ENCODE results near the gene FMNL1.
A peak's percentile ranks its signal among the peaks of the same experiment; 100 is the strongest.

FMNL1 gene

DNA sequence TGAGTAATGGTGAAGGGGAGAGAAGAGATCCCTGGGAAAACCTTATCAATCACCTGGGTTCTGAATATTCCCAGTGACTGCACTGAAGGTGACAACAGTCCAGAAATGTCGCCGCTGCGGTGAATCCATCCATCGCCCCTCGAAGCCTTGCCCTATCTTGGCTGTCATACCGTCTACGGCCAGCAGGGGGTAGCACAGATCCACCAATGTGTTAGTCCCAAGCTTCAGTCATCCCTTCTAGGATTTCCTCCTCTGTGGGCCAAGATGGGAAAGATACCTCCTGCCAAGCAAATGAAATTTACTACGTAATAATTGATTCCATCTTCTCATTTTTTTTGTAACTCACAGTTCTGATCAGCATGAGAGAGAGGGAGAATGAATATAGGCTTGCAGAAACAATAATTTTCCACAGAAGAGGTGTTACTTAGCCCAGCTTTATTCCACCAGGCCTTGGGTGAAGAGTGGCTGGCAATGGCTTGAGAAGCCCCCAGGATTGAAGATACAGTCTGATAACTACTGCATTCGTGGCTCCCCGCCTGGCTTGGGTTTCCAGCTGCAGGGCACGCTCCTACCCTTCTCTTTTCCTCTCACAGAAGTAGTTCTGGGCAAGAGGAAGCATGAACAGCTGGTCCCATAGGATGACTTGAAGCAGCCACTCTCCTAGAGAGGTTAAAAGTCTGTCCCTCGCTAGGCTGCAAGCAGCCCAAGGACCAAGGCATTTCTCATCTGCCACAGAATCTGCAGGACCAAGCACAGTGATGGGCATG lies 2.6 kb upstream of the FMNL1 start:
- Histone ChIP-seq H3K27me3 (replicated peaks; ENCODE audit: control insufficient read depth, insufficient read depth, low read length) (no peaks in the 10 kb centered on the region), H3K4me3 (replicated peaks; ENCODE audit: low read depth, low read length) (no peak overlapping the region), H3K36me3 (ENCODE audit: control insufficient read depth, insufficient read depth, low read length) (peaks cover 2% of the 10 kb centered on the region)
- DNase-seq (ENCODE audit: extremely low read depth, insufficient read length) = peak; percentile 49
- TF ChIP-seq, protein P1, sequence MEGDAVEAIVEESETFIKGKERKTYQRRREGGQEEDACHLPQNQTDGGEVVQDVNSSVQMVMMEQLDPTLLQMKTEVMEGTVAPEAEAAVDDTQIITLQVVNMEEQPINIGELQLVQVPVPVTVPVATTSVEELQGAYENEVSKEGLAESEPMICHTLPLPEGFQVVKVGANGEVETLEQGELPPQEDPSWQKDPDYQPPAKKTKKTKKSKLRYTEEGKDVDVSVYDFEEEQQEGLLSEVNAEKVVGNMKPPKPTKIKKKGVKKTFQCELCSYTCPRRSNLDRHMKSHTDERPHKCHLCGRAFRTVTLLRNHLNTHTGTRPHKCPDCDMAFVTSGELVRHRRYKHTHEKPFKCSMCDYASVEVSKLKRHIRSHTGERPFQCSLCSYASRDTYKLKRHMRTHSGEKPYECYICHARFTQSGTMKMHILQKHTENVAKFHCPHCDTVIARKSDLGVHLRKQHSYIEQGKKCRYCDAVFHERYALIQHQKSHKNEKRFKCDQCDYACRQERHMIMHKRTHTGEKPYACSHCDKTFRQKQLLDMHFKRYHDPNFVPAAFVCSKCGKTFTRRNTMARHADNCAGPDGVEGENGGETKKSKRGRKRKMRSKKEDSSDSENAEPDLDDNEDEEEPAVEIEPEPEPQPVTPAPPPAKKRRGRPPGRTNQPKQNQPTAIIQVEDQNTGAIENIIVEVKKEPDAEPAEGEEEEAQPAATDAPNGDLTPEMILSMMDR (IDR thresholded peaks at IDR 0.05; ENCODE audit: insufficient read depth, low read length, poor library complexity, severe bottlenecking) = peak; percentile 84

DNA sequence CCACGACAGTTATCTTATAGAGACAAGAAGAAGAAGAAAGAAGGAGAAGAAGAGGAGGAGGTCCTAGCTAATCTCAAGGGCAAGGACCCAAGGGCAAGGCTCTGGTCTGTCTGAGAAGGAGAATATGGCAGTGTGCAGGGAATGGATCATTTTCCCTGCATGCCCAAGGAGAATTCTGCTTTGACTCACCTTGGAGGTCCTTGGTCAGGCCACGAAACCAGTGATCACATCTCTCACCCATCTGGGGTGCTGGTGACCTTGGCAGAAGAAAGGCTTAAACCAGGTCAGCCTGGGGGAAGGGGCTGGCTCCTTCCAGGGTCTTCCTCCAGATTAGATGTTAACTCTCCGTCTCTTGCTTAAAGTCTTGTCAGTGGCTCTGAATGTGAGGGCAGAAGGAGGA lies 1.6 kb upstream of the FMNL1 start:
- DNase-seq (ENCODE audit: extremely low read depth, insufficient read length) = no peak
- TF ChIP-seq, protein P1 (IDR thresholded peaks at IDR 0.05; ENCODE audit: insufficient read depth, low read length, poor library complexity, severe bottlenecking) = no peak
- Histone ChIP-seq H3K4me3 (replicated peaks; ENCODE audit: low read depth, low read length) (no peak overlapping the region), H3K27me3 (replicated peaks; ENCODE audit: control insufficient read depth, insufficient read depth, low read length) (no peaks in the 10 kb centered on the region), H3K36me3 (ENCODE audit: control insufficient read depth, insufficient read depth, low read length) (peaks cover 2% of the 10 kb centered on the region)

DNA sequence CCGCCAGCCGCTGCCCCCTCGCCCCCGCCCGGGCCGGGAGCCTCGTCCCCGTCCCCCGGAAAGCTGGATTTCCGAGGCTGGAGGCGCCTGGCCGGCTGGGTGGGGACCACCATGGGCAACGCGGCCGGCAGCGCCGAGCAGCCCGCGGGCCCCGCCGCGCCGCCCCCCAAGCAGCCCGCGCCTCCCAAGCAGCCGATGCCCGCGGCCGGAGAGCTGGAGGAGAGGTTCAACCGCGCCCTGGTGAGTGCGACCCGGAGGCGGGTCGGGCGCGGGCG lies 266 bp downstream of the FMNL1 start:
- no peak for DNase-seq (ENCODE audit: extremely low read depth, insufficient read length)
- Histone ChIP-seq H3K27me3 (replicated peaks; ENCODE audit: control insufficient read depth, insufficient read depth, low read length) (no peaks in the 10 kb centered on the region), H3K4me3 (replicated peaks; ENCODE audit: low read depth, low read length) (peak overlapping the region; percentile 90), H3K36me3 (ENCODE audit: control insufficient read depth, insufficient read depth, low read length) (peaks cover 2% of the 10 kb centered on the region)
- TF ChIP-seq, protein P1 (IDR thresholded peaks at IDR 0.05; ENCODE audit: insufficient read depth, low read length, poor library complexity, severe bottlenecking) = no peak

- Histone ChIP-seq H3K36me3 (ENCODE audit: control insufficient read depth, insufficient read depth, low read length) (peaks cover 2% of the 10 kb centered on the region), H3K27me3 (replicated peaks; ENCODE audit: control insufficient read depth, insufficient read depth, low read length) (no peaks in the 10 kb centered on the region), H3K4me3 (replicated peaks; ENCODE audit: low read depth, low read length) (peak overlapping the region; percentile 90)
- TF ChIP-seq, protein P1 (IDR thresholded peaks at IDR 0.05; ENCODE audit: insufficient read depth, low read length, poor library complexity, severe bottlenecking) = no peak
- DNase-seq (ENCODE audit: extremely low read depth, insufficient read length) = no peak
Observed at GRCh38 chr17:45222289-45222995, 757 bp downstream of the FMNL1 start.

DNA sequence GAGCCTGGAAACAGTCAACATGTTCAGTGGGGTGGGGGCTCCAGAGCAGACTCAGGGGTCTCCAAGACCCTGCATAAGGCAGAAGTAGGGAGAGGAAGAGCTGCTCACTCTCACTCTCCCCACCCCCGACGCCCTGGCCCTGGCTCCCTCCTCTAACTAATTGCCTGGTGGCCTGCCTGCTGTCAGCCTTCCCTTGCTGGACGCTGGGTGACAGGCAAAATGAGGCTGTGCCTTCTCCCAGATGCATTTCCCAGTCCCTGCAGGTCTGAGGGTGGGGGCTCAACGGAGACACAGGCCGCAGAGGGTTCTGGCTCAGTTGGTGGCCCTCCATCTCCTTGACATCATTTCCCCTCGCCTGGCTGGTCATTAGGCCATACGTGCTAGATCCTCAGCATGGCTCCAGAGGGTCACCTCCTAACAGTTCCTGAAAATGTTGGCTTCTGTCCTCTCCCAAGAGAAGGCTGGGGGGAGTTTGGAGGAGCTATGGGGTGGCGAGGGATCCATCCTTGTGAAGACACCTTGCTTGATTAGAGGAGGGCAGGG lies 1.4 kb downstream of the FMNL1 start:
- peak overlapping the region; percentile 90 for H3K4me3 ChIP-seq (replicated peaks; ENCODE audit: low read depth, low read length)
- no peaks in the 10 kb centered on the region for H3K27me3 ChIP-seq (replicated peaks; ENCODE audit: control insufficient read depth, insufficient read depth, low read length)

More for the DNA sequence above, 1.4 kb downstream of the FMNL1 start:
- peaks cover 2% of the 10 kb centered on the region for H3K36me3 ChIP-seq (ENCODE audit: control insufficient read depth, insufficient read depth, low read length)
- DNase-seq (ENCODE audit: extremely low read depth, insufficient read length) = no peak
- TF ChIP-seq, protein P1 (IDR thresholded peaks at IDR 0.05; ENCODE audit: insufficient read depth, low read length, poor library complexity, severe bottlenecking) = no peak
